SU-DHL-6 (cell line): Measurements from ENCODE around the gene KAZALD1.

Source experiments
- H2AFZ ChIP-seq: fragments of 200-600 bp; sonication (generic); 2 replicates; pipeline ENCODE4 v1.6.1; 2014; ENCODE audit warnings: low read depth, mild to moderate bottlenecking, moderate library complexity, mixed read lengths, antibody characterized with exemption, low read length; ENCODE audit not compliant: severe bottlenecking
- H3F3A ChIP-seq: fragments of 200-600 bp; shearing (Covaris generic); 2 replicates; pipeline ENCODE4 v1.6.0; 2016; ENCODE audit warnings: antibody characterized with exemption, mild to moderate bottlenecking; ENCODE audit not compliant: insufficient read depth
- H3K27ac ChIP-seq: fragments of 200-600 bp; sonication (generic); 2 replicates; pipeline ENCODE4 v1.5.1; 2016; ENCODE audit warnings: low read depth, mild to moderate bottlenecking, low read length, moderate library complexity, mixed read lengths
- H3K27me3 ChIP-seq: fragments of 200-600 bp; sonication (generic), shearing (Covaris generic); 2 replicates; pipeline ENCODE4 v1.6.0; 2014; ENCODE audit warnings: mild to moderate bottlenecking, low read length
- H3K36me3 ChIP-seq: fragments of 200-600 bp; sonication (generic); 2 replicates; pipeline ENCODE4 v1.6.1; 2014; ENCODE audit warnings: mild to moderate bottlenecking, low read length, mixed read lengths
- H3K4me2 ChIP-seq: fragments of 300-600, 200-600 bp; shearing (Covaris generic), sonication (generic); 2 replicates; pipeline ENCODE4 v1.6.0; 2014; ENCODE audit warnings: low read length, low read depth, mild to moderate bottlenecking; ENCODE audit not compliant: poor library complexity, severe bottlenecking
- H3K4me3 ChIP-seq: fragments of 200-600 bp; sonication (generic); 2 replicates; pipeline ENCODE4 v1.5.1; 2014; ENCODE audit warnings: antibody characterized with exemption, low read length, mild to moderate bottlenecking, mixed read lengths; ENCODE audit not compliant: insufficient read depth, poor library complexity, severe bottlenecking
- H3K79me2 ChIP-seq: fragments of 200-600 bp; sonication (generic); 2 replicates; pipeline ENCODE4 v1.6.1; 2014; ENCODE audit warnings: mild to moderate bottlenecking, low read length, moderate library complexity; ENCODE audit not compliant: insufficient read depth
- H3K9ac ChIP-seq: fragments of 200-600 bp; sonication (generic); 2 replicates; pipeline ENCODE4 v1.7.0; 2014; ENCODE audit warnings: mild to moderate bottlenecking, low read length
- H3K9me2 ChIP-seq: fragments of 200-600 bp; sonication (generic); replicated peaks from 2 replicates; pipeline ENCODE4 v1.6.1; 2014; ENCODE audit warnings: low read length; ENCODE audit not compliant: insufficient read depth
- H3K9me3 ChIP-seq: fragments of 200-600 bp; sonication (generic); 2 replicates; pipeline ENCODE4 v1.6.1; 2014; ENCODE audit warnings: low read length, mixed read lengths; ENCODE audit not compliant: insufficient read depth
- H4K20me1 ChIP-seq: fragments of 200-600 bp; sonication (generic); 2 replicates; pipeline ENCODE4 v1.6.1; 2014; ENCODE audit warnings: low read depth, mild to moderate bottlenecking, antibody characterized with exemption, low read length, moderate library complexity, mixed read lengths
- CTCF ChIP-seq: fragments of 200-600 bp; sonication (generic); IDR thresholded peaks from one replicate; pipeline ENCODE4 v1.5.1; 2017; ENCODE audit warnings: antibody characterized with exemption, mild to moderate bottlenecking, low read length, moderate library complexity; ENCODE audit not compliant: insufficient read depth, poor library complexity, severe bottlenecking
- EZH2phosphoT487 ChIP-seq: fragments of 200-600 bp; sonication (generic), shearing (Covaris generic); conservative IDR thresholded peaks from 2 replicates; pipeline ENCODE4 v1.6.1; 2018; ENCODE audit warnings: mild to moderate bottlenecking, antibody characterized with exemption, low read length, moderate library complexity, mixed read lengths

KAZALD1 gene

GRCh38 chr10:101091546-101092290 is 29.9 kb downstream of the KAZALD1 start:
- H3K79me2 ChIP-seq, result no peaks in the 10 kb centered on the region
- H3K9me3 ChIP-seq, result no peaks in the 10 kb centered on the region
- no peaks in the 10 kb centered on the region for H4K20me1 ChIP-seq
- H2AFZ ChIP-seq, result no peak overlapping the region
- H3F3A ChIP-seq, result no peaks in the 10 kb centered on the region
- no peak overlapping the region for H3K4me2 ChIP-seq
- no peak overlapping the region for H3K27ac ChIP-seq
- H3K9me2 ChIP-seq, result no peaks in the 10 kb centered on the region
- no peak overlapping the region for H3K9ac ChIP-seq
- TF ChIP-seq EZH2phosphoT487, result no peak
- TF ChIP-seq CTCF, result no peak
- no peaks in the 10 kb centered on the region for H3K36me3 ChIP-seq
- H3K27me3 ChIP-seq, result no peaks in the 10 kb centered on the region
- H3K4me3 ChIP-seq, result no peak overlapping the region

- Histone ChIP-seq H3K79me2 (no peaks in the 10 kb centered on the region), H3K27ac (no peak overlapping the region), H3K36me3 (no peaks in the 10 kb centered on the region), H3K9me3 (no peaks in the 10 kb centered on the region), H4K20me1 (no peaks in the 10 kb centered on the region), H2AFZ (no peak overlapping the region), H3K9ac (no peak overlapping the region), H3K27me3 (no peaks in the 10 kb centered on the region), H3K4me2 (no peak overlapping the region), H3F3A (no peaks in the 10 kb centered on the region), H3K4me3 (no peak overlapping the region), H3K9me2 (no peaks in the 10 kb centered on the region)
- TF ChIP-seq CTCF (no peak), EZH2phosphoT487 (no peak)
Measured at GRCh38 chr10:101092881-101093354, 31.1 kb downstream of the KAZALD1 start.

- no peak overlapping the region for H3K4me2 ChIP-seq
- no peaks in the 10 kb centered on the region for H3F3A ChIP-seq
- no peaks in the 10 kb centered on the region for H3K9me3 ChIP-seq
- H3K36me3 ChIP-seq, result no peaks in the 10 kb centered on the region
- H3K4me3 ChIP-seq, result no peak overlapping the region
- H4K20me1 ChIP-seq, result no peaks in the 10 kb centered on the region
- no peak for TF ChIP-seq CTCF
- TF ChIP-seq EZH2phosphoT487, result no peak
- H2AFZ ChIP-seq, result no peak overlapping the region
- no peak overlapping the region for H3K9ac ChIP-seq
- no peaks in the 10 kb centered on the region for H3K79me2 ChIP-seq
- no peaks in the 10 kb centered on the region for H3K9me2 ChIP-seq
- no peaks in the 10 kb centered on the region for H3K27me3 ChIP-seq
- H3K27ac ChIP-seq, result no peak overlapping the region
Measured at GRCh38 chr10:101094121-101094879, 32.5 kb downstream of the KAZALD1 start.
